HepG2 (cell line): ENCODE results near the gene ATPAF2. TPM values are rescaled to one million over a fixed set of nuclear protein-coding genes. Genes with fewer than 3 reads are reported as not detected.

Experiments
- ATAC-seq: fragments of 200-7000 bp; cut with Tn5 transposase; 3 replicates; pipeline ENCODE4 v1.9.1; 2020; ENCODE audit warnings: mild to moderate bottlenecking, moderate library complexity
- BruUV-seq: library from RNA; stranded (reverse); fragments of 400-500 nt; replicated peaks from 2 replicates; lab custom pipeline; 2021; lab: Mats Ljungman, UMichigan
- CTCF ChIA-PET: fragments of 300-600 bp; formaldehyde crosslinking; extraction: SDS; loops from one replicate; lab custom pipeline; 2021; ENCODE audit warnings: low total read pairs, inconsistent platforms, low intra/inter-chr PET ratio; lab: Yijun Ruan, JAX
- POLR2A ChIA-PET: fragments of 350-600 bp; sonication (Branson Sonifier 250); formaldehyde crosslinking; loops from one replicate; lab custom pipeline; 2020; ENCODE audit warnings: antibody characterized with exemption, inconsistent platforms; lab: Yijun Ruan, JAX
- DNase-seq: peaks from one replicate; pipeline ENCODE4 v3.0.0-alpha.2; 2015; ENCODE audit warnings: low spot score
- FAIRE-seq: peaks from 3 replicates; lab custom pipeline; 2011; peaks lifted over from hg19 to GRCh38; lab: Jason Lieb, UNC
- H2AFZ ChIP-seq: one replicate; pipeline ENCODE4 v1.6.1; 2011; ENCODE audit warnings: low read length, inconsistent platforms
- H3K27ac ChIP-seq: fragments of 300-600 bp; 3 replicates; pipeline ENCODE4 v1.8.0; 2011; ENCODE audit warnings: mixed run types, mild to moderate bottlenecking, mixed read lengths, low read length, inconsistent platforms; ENCODE audit not compliant: insufficient read depth; ENCODE audit errors: extremely low read length
- H3K27me3 ChIP-seq, 2 experiments: fragments of 200-600 bp in 1 of 2; 2 replicates in 1 of 2; 3 replicates in 1 of 2; pipeline versions ENCODE4 v1.6.0 to v1.8.0; 2011; ENCODE audit warnings: low read length in 2 of 2, mild to moderate bottlenecking in 2 of 2, moderate library complexity in 2 of 2, inconsistent platforms in 1 of 2; ENCODE audit not compliant: insufficient read depth in 2 of 2, control insufficient read depth in 1 of 2
- H3K36me3 ChIP-seq, 2 experiments: fragments of 200-600 bp in 1 of 2; replicated peaks in 1 of 2; 2 replicates in 1 of 2; 3 replicates in 1 of 2; pipeline versions ENCODE4 v1.5.1 to v1.8.0; 2011; ENCODE audit warnings: low read length in 2 of 2, inconsistent platforms in 1 of 2; ENCODE audit not compliant: insufficient read depth in 2 of 2, control insufficient read depth in 1 of 2
- H3K4me1 ChIP-seq: 2 replicates; pipeline ENCODE4 v1.5.1; 2012; ENCODE audit warnings: low read length, inconsistent platforms; ENCODE audit not compliant: insufficient read depth
- H3K4me2 ChIP-seq: 2 replicates; pipeline ENCODE4 v1.6.0; 2011; ENCODE audit warnings: low read depth, low read length, inconsistent platforms
- H3K4me3 ChIP-seq, 3 experiments: fragments of 200-600 bp in 1 of 3; sonication (generic), shearing (Covaris generic) in 1 of 3; replicated peaks in 1 of 3; 2 replicates each; pipeline ENCODE4 v1.5.1; 2011 to 2016; ENCODE audit warnings: low read length in 3 of 3, inconsistent platforms in 2 of 3, low read depth in 2 of 3, mild to moderate bottlenecking in 2 of 3, control low read depth in 1 of 3, mixed read lengths in 1 of 3; ENCODE audit not compliant: insufficient read depth in 1 of 3
- H3K79me2 ChIP-seq: one replicate; pipeline ENCODE4 v1.6.1; 2011; ENCODE audit warnings: low read length, inconsistent platforms; ENCODE audit not compliant: insufficient read depth
- H3K9ac ChIP-seq: 2 replicates; pipeline ENCODE4 v1.6.0; 2011; ENCODE audit warnings: mild to moderate bottlenecking, low read depth, low read length, inconsistent platforms; ENCODE audit not compliant: insufficient read depth
- H3K9me3 ChIP-seq: 2 replicates; pipeline ENCODE4 v1.5.1; 2012; ENCODE audit warnings: mild to moderate bottlenecking, low read length
- H4K20me1 ChIP-seq: 2 replicates; pipeline ENCODE4 v1.6.0; 2011; ENCODE audit warnings: inconsistent platforms, mild to moderate bottlenecking, low read length, moderate library complexity; ENCODE audit not compliant: insufficient read depth
- CEBPB ChIP-seq: IDR thresholded peaks from 2 replicates; pipeline ENCODE4 v1.6.1; 2011; ENCODE audit warnings: low read depth, low read length, improper control_type of control experiment, borderline replicate concordance
- PHF8 ChIP-seq: sonication (generic); formaldehyde crosslinking; IDR thresholded peaks from 2 replicates; pipeline ENCODE4 v1.5.0; 2020; ENCODE audit warnings: missing genetic modification reagents
- SP2 ChIP-seq: sonication (generic); formaldehyde crosslinking; IDR thresholded peaks from 2 replicates; pipeline ENCODE4 v1.5.1; 2020; ENCODE audit warnings: mild to moderate bottlenecking, missing genetic modification reagents
- STAG1 ChIP-seq: sonication (generic); formaldehyde crosslinking; IDR thresholded peaks from 2 replicates; pipeline ENCODE4 v1.4.0; 2020; ENCODE audit warnings: missing genetic modification reagents
- YEATS4 ChIP-seq: sonication (generic); formaldehyde crosslinking; IDR thresholded peaks from 2 replicates; pipeline ENCODE4 v1.4.0; 2020; ENCODE audit warnings: missing genetic modification reagents, borderline replicate concordance
- ZNF20 ChIP-seq: sonication (generic); formaldehyde crosslinking; IDR thresholded peaks from 2 replicates; pipeline ENCODE4 v1.4.0; 2020; ENCODE audit warnings: mild to moderate bottlenecking, moderate library complexity, missing genetic modification reagents
- WGBS: methylation state at CpG from one replicate; pipeline ENCODE4 v1.1.6; 2017; ENCODE audit warnings: low lambda C conversion rate; 5-methylcytosine and 5-hydroxymethylcytosine counted together
- in situ Hi-C: cut with HindIII; loops from 2 replicates; pipeline ENCODE4 v1.10.0; 2017; ENCODE audit warnings: low pct_unique_long_range_greater_than_20kb; ENCODE audit not compliant: extremely low pct_ligation_motif_present
- intact Hi-C: fragments of 100-400 bp; cut with micrococcal nuclease; formaldehyde crosslinking; loops from one replicate; pipeline ENCODE4 v1.10.0; 2022; ENCODE audit not compliant: unreplicated experiment
- polyA plus RNA-seq, 8 experiments: library from polyadenylated mRNA; depleted of rRNA in 3 of 8; stranded (reverse) in 7 of 8; unstranded in 1 of 8; fragments of >200 nt; fragmentation: Illumina TruSeq in 4 of 8; extraction: Trizol in 4 of 8; gene quantifications; 2 replicates each; pipeline versions ENCODE4 v1.2.1 to v1.2.3, GENCODE V29; 2011 to 2016; ENCODE audit warnings: low read depth in 4 of 8, missing spikeins in 1 of 8, mixed read lengths in 1 of 8; ENCODE audit not compliant: insufficient read depth in 1 of 8
- total RNA-seq, 5 experiments: library from RNA; depleted of rRNA; stranded (reverse); fragments of >200 nt; fragmentation: Illumina TruSeq; extraction: Trizol; gene quantifications; 2 replicates each; pipeline ENCODE4 v1.2.3, GENCODE V29; 2016; ENCODE audit warnings: low read depth in 1 of 5
- TF ChIP-seq, protein P1 (sequence below): sonication (generic); formaldehyde crosslinking; IDR thresholded peaks from 2 replicates; pipeline ENCODE4 v1.5.0; 2020; ENCODE audit warnings: mild to moderate bottlenecking, missing genetic modification reagents, moderate library complexity

ATPAF2 gene
- total and polyA plus RNA-seq, 2 of the 13 experiments (the other 11 are each of a cell fraction or from before 2014, with no cell fraction given) = 15.0 to 16.5 TPM

DNA sequence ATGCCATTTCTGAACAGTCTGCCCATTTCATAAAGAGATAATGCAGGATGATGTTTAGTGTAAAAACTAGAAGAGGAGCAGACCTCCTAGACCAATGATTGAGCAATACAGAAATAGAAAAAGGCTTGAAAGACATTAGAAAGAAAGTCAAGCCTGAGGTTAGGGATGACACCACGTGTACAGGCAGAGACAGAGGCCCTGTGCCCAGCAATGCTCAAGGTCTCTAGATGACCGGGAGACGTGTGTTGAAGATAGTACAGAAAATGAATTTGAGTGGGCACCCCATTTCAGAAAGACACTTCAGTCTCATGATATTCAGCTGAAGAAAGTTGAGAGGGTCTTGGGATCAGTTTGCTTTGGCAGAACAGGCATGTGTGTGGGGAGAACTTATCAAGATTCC lies 5.6 kb upstream of the ATPAF2 start:
- in situ Hi-C loops = no loop called here
- TF ChIP-seq YEATS4 (CRISPR knock-in tag) (no peak), CEBPB (0 out of 2 replicates have a peak, but pooled peaks have one; percentile 11)
- Histone ChIP-seq H3K79me2 (peaks cover 11% of the 10 kb centered on the region), H4K20me1 (no peaks in the 10 kb centered on the region), H2AFZ (no peak overlapping the region), H3K4me3 (no peak overlapping the region), H3K27ac (no peak overlapping the region), H3K36me3 (peaks cover 6 to 14% of the 10 kb centered on the region in 2 experiments; a peak in 4 of 5 replicates), H3K4me1 (peaks cover 32% of the 10 kb centered on the region), H3K27me3 (no peaks in the 10 kb centered on the region), H3K9ac (no peak overlapping the region), H3K4me2 (no peak overlapping the region), H3K9me3 (no peaks in the 10 kb centered on the region)
- ATAC-seq = no peak
- CTCF ChIA-PET = no interaction called here
- POLR2A ChIA-PET = no interaction called here
- FAIRE-seq = no peak
- intact Hi-C loops = no loop called here
- DNase-seq = no peak
- BruUV-seq = no TSS peak
- 90% methylated on average over 3 of the region's 3 CpGs for WGBS

DNA sequence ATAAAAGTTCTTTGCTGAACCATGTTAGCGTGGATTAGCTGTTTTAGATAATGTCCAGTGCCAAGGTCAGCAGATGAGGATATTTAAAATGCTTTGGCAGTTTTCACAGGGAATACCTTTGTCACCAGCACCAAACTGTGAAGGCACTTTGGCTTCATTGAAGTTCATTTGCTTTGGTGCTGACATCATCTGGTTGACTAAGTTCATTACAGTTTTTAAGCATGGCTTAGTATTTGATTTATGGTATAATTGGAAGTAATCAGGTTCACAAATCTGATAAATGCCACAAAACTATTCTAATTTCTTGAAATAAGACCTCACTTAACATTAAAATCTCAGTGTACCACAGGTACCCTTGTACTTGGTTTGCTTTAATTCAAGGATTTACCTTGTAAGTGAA lies 4.5 kb upstream of the ATPAF2 start:
- peaks cover 12% of the 10 kb centered on the region for H3K79me2 ChIP-seq

More for the DNA sequence above, 4.5 kb upstream of the ATPAF2 start:
- ATAC-seq = no peak
- in situ Hi-C loops (no loop called here), intact Hi-C loops (no loop called here)
- ChIA-PET CTCF (no interaction called here), POLR2A (no interaction called here)
- FAIRE-seq = peak; percentile 83
- H3K4me1 ChIP-seq = peaks cover 32% of the 10 kb centered on the region
- no peak overlapping the region for H2AFZ ChIP-seq
- no peaks in the 10 kb centered on the region for H4K20me1 ChIP-seq
- peaks cover 6 to 14% of the 10 kb centered on the region in 2 experiments; a peak in 4 of 5 replicates for H3K36me3 ChIP-seq
- no peak overlapping the region for H3K27ac ChIP-seq
- H3K9ac ChIP-seq = no peak overlapping the region
- BruUV-seq = no TSS peak
- DNase-seq = no peak
- H3K27me3 ChIP-seq = no peaks in the 10 kb centered on the region; a peak in 1 of 5 replicates
- no peak overlapping the region for H3K4me2 ChIP-seq
- H3K4me3 ChIP-seq = no peak overlapping the region
- WGBS = 86% methylated on average over 1 of the region's 1 CpG
- TF ChIP-seq PHF8 (CRISPR knock-in tag) = no peak
- TF ChIP-seq, protein P1, sequence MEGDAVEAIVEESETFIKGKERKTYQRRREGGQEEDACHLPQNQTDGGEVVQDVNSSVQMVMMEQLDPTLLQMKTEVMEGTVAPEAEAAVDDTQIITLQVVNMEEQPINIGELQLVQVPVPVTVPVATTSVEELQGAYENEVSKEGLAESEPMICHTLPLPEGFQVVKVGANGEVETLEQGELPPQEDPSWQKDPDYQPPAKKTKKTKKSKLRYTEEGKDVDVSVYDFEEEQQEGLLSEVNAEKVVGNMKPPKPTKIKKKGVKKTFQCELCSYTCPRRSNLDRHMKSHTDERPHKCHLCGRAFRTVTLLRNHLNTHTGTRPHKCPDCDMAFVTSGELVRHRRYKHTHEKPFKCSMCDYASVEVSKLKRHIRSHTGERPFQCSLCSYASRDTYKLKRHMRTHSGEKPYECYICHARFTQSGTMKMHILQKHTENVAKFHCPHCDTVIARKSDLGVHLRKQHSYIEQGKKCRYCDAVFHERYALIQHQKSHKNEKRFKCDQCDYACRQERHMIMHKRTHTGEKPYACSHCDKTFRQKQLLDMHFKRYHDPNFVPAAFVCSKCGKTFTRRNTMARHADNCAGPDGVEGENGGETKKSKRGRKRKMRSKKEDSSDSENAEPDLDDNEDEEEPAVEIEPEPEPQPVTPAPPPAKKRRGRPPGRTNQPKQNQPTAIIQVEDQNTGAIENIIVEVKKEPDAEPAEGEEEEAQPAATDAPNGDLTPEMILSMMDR (CRISPR knock-in tag) = peak; percentile 20
- peak; percentile 18; the same call in 1 of the 2 replicates for TF ChIP-seq STAG1 (CRISPR knock-in tag)
- TF ChIP-seq ZNF20 (CRISPR knock-in tag) = no peak
- no peak for TF ChIP-seq SP2
- H3K9me3 ChIP-seq = no peaks in the 10 kb centered on the region
